HepG2 (cell line): Measurements from ENCODE around the gene PCSK6. TPM values are rescaled to one million over a fixed set of nuclear protein-coding genes. Genes with fewer than 3 reads are reported as not detected.
A peak's percentile ranks its signal among the peaks of the same experiment; 100 is the strongest.

Source experiments
- ADNP ChIP-seq: sonication (generic); formaldehyde crosslinking; IDR thresholded peaks from 2 replicates; pipeline ENCODE4 v1.4.0; 2020; ENCODE audit warnings: missing genetic modification reagents
- ETV6 ChIP-seq: sonication (generic); formaldehyde crosslinking; conservative IDR thresholded peaks from 2 replicates; pipeline ENCODE4 v1.4.0; 2020; ENCODE audit warnings: missing genetic modification reagents
- MLLT10 ChIP-seq: sonication (generic); formaldehyde crosslinking; IDR thresholded peaks from 2 replicates; pipeline ENCODE4 v1.4.0; 2020; ENCODE audit warnings: missing genetic modification reagents
- NFE2 ChIP-seq: sonication (generic); formaldehyde crosslinking; IDR thresholded peaks from 2 replicates; pipeline ENCODE4 v1.4.0; 2020; ENCODE audit warnings: missing genetic modification reagents
- NFE2L2 ChIP-seq: fragments of 150-350 bp; IDR thresholded peaks from 2 replicates; pipeline ENCODE4 v1.6.1; 2014; ENCODE audit warnings: low read length
- NFKBIZ ChIP-seq: IDR thresholded peaks from 2 replicates; pipeline ENCODE4 v1.6.1; 2018; ENCODE audit warnings: missing genetic modification reagents, missing compliant biosample characterization
- SKI ChIP-seq: fragments of 450-650 bp; IDR thresholded peaks from one replicate; pipeline ENCODE4 v1.6.1; 2018; ENCODE audit warnings: mild to moderate bottlenecking; ENCODE audit not compliant: partially characterized antibody
- SRF ChIP-seq: IDR thresholded peaks from 2 replicates; pipeline ENCODE4 v1.6.1; 2011; ENCODE audit warnings: mild to moderate bottlenecking, low read depth, low read length, moderate library complexity
- SRSF1 ChIP-seq: fragments of 200-400 bp; formaldehyde crosslinking; optimal IDR thresholded peaks from 2 replicates; pipeline ENCODE3; 2017; ENCODE audit warnings: mild to moderate bottlenecking, low read depth, low read length, moderate library complexity
- TAF1 ChIP-seq: sonication (generic); formaldehyde crosslinking; IDR thresholded peaks from 2 replicates; pipeline ENCODE4 v1.4.0; 2020; ENCODE audit warnings: missing genetic modification reagents
- U2AF1 ChIP-seq: fragments of 200-400 bp; formaldehyde crosslinking; optimal IDR thresholded peaks from 2 replicates; pipeline ENCODE3; 2017; ENCODE audit warnings: mild to moderate bottlenecking, low read depth, low read length
- ZNF160 ChIP-seq: sonication (generic); formaldehyde crosslinking; IDR thresholded peaks from 2 replicates; pipeline ENCODE4 v1.8.0; 2022; ENCODE audit warnings: mild to moderate bottlenecking, inconsistent platforms, missing genetic modification reagents
- ZNF326 ChIP-seq: sonication (generic); formaldehyde crosslinking; IDR thresholded peaks from 2 replicates; pipeline ENCODE4 v1.4.0; 2020; ENCODE audit warnings: missing genetic modification reagents, borderline replicate concordance
- ZNF343 ChIP-seq: sonication (generic); formaldehyde crosslinking; IDR thresholded peaks from 2 replicates; pipeline ENCODE4 v1.4.0; 2020; ENCODE audit warnings: mild to moderate bottlenecking, missing genetic modification reagents
- ZNF431 ChIP-seq: sonication (generic); formaldehyde crosslinking; IDR thresholded peaks from 2 replicates; pipeline ENCODE4 v1.9.0; 2022; ENCODE audit warnings: missing genetic modification reagents, low read depth, mild to moderate bottlenecking, borderline replicate concordance
- polyA plus RNA-seq, 8 experiments: library from polyadenylated mRNA; depleted of rRNA in 3 of 8; stranded (reverse) in 7 of 8; unstranded in 1 of 8; fragments of >200 nt; fragmentation: Illumina TruSeq in 4 of 8; extraction: Trizol in 4 of 8; gene quantifications; 2 replicates each; pipeline versions ENCODE4 v1.2.1 to v1.2.3, GENCODE V29; 2011 to 2016; ENCODE audit warnings: low read depth in 4 of 8, missing spikeins in 1 of 8, mixed read lengths in 1 of 8; ENCODE audit not compliant: insufficient read depth in 1 of 8
- total RNA-seq, 5 experiments: library from RNA; depleted of rRNA; stranded (reverse); fragments of >200 nt; fragmentation: Illumina TruSeq; extraction: Trizol; gene quantifications; 2 replicates each; pipeline ENCODE4 v1.2.3, GENCODE V29; 2016; ENCODE audit warnings: low read depth in 1 of 5
- TF ChIP-seq, protein P1 (sequence below): sonication (generic); formaldehyde crosslinking; IDR thresholded peaks from 2 replicates; pipeline ENCODE4 v1.5.1; 2020; ENCODE audit warnings: mild to moderate bottlenecking, missing genetic modification reagents, moderate library complexity
- TF ChIP-seq, protein P2 (sequence below), 2 experiments: fragments of 450-650 bp in 1 of 2; sonication (generic) in 1 of 2; formaldehyde crosslinking in 1 of 2; IDR thresholded peaks; 2 replicates each; pipeline versions ENCODE4 v1.6.1 to v1.8.0; 2016 to 2022; ENCODE audit warnings: antibody characterized with exemption in 1 of 2, mild to moderate bottlenecking in 1 of 2, missing genetic modification reagents in 1 of 2

Gene PCSK6
- total and polyA plus RNA-seq, 2 of the 13 experiments (the other 11 are each of a cell fraction or from before 2014, with no cell fraction given), result 56.5 to 155 TPM

DNA sequence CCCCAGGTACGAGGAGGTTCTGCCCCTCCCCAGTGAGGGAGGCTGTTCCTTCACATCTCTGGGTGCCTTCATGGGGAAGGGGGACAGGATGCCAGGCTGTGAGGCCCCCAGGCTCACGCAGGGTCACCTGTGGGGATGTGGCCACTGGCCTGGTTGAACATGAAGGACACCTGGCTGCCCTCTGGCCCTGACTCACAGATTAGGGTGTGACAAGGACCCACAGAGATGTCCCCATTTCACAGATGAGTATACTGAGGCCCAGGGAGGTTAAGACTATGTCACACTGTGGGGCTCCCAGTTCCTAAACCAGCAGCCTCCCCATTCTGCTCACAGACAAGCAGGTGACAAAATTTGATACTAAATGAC, 42.4 kb downstream of the PCSK6 start (continued):
- 0 out of 2 replicates have a peak, but pooled peaks have one; percentile 12 for TF ChIP-seq ZNF160 (CRISPR knock-in tag)
- TF ChIP-seq MLLT10, result no peak
- TF ChIP-seq, protein P1, sequence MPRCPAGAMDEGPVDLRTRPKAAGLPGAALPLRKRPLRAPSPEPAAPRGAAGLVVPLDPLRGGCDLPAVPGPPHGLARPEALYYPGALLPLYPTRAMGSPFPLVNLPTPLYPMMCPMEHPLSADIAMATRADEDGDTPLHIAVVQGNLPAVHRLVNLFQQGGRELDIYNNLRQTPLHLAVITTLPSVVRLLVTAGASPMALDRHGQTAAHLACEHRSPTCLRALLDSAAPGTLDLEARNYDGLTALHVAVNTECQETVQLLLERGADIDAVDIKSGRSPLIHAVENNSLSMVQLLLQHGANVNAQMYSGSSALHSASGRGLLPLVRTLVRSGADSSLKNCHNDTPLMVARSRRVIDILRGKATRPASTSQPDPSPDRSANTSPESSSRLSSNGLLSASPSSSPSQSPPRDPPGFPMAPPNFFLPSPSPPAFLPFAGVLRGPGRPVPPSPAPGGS (CRISPR knock-in tag), result peak; percentile 70; the same call in 1 of the 2 replicates
- no peak for TF ChIP-seq TAF1 (CRISPR knock-in tag)
- peak; percentile 45 for TF ChIP-seq SRSF1
- TF ChIP-seq NFKBIZ (CRISPR knock-in tag), result no peak
- TF ChIP-seq ETV6 (CRISPR knock-in tag), result no peak
- no peak for TF ChIP-seq ZNF431 (CRISPR knock-in tag)
- TF ChIP-seq, protein P2, sequence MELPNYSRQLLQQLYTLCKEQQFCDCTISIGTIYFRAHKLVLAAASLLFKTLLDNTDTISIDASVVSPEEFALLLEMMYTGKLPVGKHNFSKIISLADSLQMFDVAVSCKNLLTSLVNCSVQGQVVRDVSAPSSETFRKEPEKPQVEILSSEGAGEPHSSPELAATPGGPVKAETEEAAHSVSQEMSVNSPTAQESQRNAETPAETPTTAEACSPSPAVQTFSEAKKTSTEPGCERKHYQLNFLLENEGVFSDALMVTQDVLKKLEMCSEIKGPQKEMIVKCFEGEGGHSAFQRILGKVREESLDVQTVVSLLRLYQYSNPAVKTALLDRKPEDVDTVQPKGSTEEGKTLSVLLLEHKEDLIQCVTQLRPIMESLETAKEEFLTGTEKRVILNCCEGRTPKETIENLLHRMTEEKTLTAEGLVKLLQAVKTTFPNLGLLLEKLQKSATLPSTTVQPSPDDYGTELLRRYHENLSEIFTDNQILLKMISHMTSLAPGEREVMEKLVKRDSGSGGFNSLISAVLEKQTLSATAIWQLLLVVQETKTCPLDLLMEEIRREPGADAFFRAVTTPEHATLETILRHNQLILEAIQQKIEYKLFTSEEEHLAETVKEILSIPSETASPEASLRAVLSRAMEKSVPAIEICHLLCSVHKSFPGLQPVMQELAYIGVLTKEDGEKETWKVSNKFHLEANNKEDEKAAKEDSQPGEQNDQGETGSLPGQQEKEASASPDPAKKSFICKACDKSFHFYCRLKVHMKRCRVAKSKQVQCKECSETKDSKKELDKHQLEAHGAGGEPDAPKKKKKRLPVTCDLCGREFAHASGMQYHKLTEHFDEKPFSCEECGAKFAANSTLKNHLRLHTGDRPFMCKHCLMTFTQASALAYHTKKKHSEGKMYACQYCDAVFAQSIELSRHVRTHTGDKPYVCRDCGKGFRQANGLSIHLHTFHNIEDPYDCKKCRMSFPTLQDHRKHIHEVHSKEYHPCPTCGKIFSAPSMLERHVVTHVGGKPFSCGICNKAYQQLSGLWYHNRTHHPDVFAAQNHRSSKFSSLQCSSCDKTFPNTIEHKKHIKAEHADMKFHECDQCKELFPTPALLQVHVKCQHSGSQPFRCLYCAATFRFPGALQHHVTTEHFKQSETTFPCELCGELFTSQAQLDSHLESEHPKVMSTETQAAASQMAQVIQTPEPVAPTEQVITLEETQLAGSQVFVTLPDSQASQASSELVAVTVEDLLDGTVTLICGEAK (IDR thresholded peaks at IDR 0.05), result no peak
- TF ChIP-seq, protein P2 (CRISPR knock-in tag; IDR thresholded peaks at IDR 0.05), result no peak
- no peak for TF ChIP-seq NFE2 (CRISPR knock-in tag)
- peak; percentile 76; the same call in 1 of the 2 replicates for TF ChIP-seq ADNP (CRISPR knock-in tag)
- TF ChIP-seq SRF, result no peak
- TF ChIP-seq U2AF1, result peak; percentile 56
- TF ChIP-seq SKI, result no peak
- TF ChIP-seq NFE2L2, result no peak
- TF ChIP-seq ZNF326 (CRISPR knock-in tag), result no peak
- no peak for TF ChIP-seq ZNF343 (CRISPR knock-in tag)
